ENCODE data around the gene ERN1.
A peak's percentile ranks its signal among the peaks of the same experiment; 100 is the strongest.

The ERN1 gene

DNA sequence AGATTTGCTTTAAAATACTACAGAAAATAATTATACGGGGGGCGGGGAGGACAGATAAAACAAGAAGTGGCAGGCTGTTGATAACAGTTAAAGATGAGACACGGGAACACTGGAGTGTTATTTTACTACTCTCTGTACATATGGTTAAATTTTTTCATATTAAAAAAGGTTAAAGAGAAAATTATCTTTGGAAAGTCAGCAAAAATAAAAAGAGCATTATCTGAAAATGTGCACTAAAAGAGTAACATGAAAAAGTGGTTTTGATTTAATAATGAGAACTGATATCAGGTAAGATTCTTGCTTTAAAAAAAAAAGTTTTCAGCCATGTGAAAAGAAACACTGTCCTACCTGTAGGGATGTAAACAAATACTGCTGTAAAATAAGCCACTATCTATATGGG is 46.9 kb downstream of the ERN1 start:
- H3K4me1 Mint-ChIP-seq: peaks cover 15% of the 10 kb centered on the region
- no peak for DNase-seq
- no peaks in the 10 kb centered on the region for H3K27me3 Mint-ChIP-seq (ENCODE audit: low read depth, poor library complexity)
- no peaks in the 10 kb centered on the region for H3K9me3 Mint-ChIP-seq
- peak overlapping the region; percentile 11 for H3K27ac Mint-ChIP-seq
- TF ChIP-seq, protein P1, sequence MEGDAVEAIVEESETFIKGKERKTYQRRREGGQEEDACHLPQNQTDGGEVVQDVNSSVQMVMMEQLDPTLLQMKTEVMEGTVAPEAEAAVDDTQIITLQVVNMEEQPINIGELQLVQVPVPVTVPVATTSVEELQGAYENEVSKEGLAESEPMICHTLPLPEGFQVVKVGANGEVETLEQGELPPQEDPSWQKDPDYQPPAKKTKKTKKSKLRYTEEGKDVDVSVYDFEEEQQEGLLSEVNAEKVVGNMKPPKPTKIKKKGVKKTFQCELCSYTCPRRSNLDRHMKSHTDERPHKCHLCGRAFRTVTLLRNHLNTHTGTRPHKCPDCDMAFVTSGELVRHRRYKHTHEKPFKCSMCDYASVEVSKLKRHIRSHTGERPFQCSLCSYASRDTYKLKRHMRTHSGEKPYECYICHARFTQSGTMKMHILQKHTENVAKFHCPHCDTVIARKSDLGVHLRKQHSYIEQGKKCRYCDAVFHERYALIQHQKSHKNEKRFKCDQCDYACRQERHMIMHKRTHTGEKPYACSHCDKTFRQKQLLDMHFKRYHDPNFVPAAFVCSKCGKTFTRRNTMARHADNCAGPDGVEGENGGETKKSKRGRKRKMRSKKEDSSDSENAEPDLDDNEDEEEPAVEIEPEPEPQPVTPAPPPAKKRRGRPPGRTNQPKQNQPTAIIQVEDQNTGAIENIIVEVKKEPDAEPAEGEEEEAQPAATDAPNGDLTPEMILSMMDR (IDR thresholded peaks at IDR 0.05): no peak
- H3K36me3 Mint-ChIP-seq (ENCODE audit: low read depth): peaks cover 2% of the 10 kb centered on the region
- H3K4me3 Mint-ChIP-seq: no peak overlapping the region

- Mint-ChIP-seq H3K27ac (peak overlapping the region; percentile 72), H3K9me3 (no peaks in the 10 kb centered on the region), H3K4me1 (peaks cover 9% of the 10 kb centered on the region), H3K36me3 (ENCODE audit: low read depth) (peaks cover 4% of the 10 kb centered on the region), H3K4me3 (peak overlapping the region; percentile 10), H3K27me3 (ENCODE audit: low read depth, poor library complexity) (no peaks in the 10 kb centered on the region)
- TF ChIP-seq, protein P1 (IDR thresholded peaks at IDR 0.05): no peak
- DNase-seq: no peak
Observed at GRCh38 chr17:64081802-64082799, 47.8 kb downstream of the ERN1 start.

DNA sequence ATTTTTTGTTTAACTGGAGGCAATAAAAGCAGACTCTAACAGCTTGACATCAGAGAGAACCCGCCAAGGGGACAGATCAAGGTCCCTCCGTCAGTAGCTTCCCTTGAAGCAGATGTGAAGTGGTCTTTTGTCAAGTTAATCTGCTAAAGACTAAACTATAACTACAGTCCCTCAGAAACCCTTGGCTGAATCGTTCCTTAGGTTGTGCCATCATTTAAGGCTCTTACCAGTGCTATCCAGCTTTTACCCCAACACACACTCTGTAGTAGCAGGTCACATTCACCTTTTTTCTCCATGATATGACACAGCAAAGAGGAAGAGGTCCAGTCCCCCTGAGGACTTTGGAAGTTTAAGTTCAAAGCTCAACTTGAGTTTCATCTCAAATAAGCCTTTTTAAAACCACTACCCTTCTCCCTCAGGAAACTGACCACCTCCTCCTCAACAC is 49.7 kb downstream of the ERN1 start:
- DNase-seq: no peak
- Mint-ChIP-seq H3K4me1 (peaks cover 15% of the 10 kb centered on the region), H3K36me3 (ENCODE audit: low read depth) (peaks cover 4% of the 10 kb centered on the region), H3K9me3 (no peaks in the 10 kb centered on the region), H3K27ac (no peak overlapping the region), H3K27me3 (ENCODE audit: low read depth, poor library complexity) (no peaks in the 10 kb centered on the region), H3K4me3 (no peak overlapping the region)
- TF ChIP-seq, protein P1 (IDR thresholded peaks at IDR 0.05): no peak

- TF ChIP-seq, protein P1 (IDR thresholded peaks at IDR 0.05): no peak
- no peaks in the 10 kb centered on the region for H3K27me3 Mint-ChIP-seq (ENCODE audit: low read depth, poor library complexity)
- no peak overlapping the region for H3K27ac Mint-ChIP-seq
- H3K9me3 Mint-ChIP-seq: no peaks in the 10 kb centered on the region
- no peak for DNase-seq
- peaks cover 15% of the 10 kb centered on the region for H3K36me3 Mint-ChIP-seq (ENCODE audit: low read depth)
- H3K4me1 Mint-ChIP-seq: peaks cover 22% of the 10 kb centered on the region
- no peak overlapping the region for H3K4me3 Mint-ChIP-seq
Observed at GRCh38 chr17:64077379-64077778, 52.6 kb downstream of the ERN1 start.

DNA sequence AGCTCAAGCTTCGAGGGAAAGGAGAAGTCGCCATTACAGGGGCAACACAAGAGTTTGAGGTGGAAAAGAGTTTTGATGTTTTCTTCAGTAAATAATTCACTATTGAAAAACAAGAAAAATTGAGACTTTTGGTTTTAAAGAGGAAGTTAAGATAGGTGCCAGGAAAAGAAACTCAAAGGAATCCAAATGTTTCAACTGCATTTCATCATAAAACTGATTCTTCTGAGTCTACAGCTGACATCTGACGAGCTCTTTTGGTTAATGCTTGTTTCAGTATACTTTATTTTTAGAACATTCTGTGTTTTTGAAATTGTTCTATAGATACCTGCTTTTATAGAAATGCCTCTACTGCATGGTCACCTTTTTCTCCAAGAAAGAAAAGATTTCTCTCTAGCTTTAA is 54.0 kb downstream of the ERN1 start:
- Mint-ChIP-seq H3K4me3 (no peak overlapping the region), H3K9me3 (peaks cover 2% of the 10 kb centered on the region), H3K27ac (no peak overlapping the region), H3K36me3 (ENCODE audit: low read depth) (peaks cover 25% of the 10 kb centered on the region), H3K4me1 (peaks cover 22% of the 10 kb centered on the region), H3K27me3 (ENCODE audit: low read depth, poor library complexity) (no peaks in the 10 kb centered on the region)
- DNase-seq: no peak
- TF ChIP-seq, protein P1 (IDR thresholded peaks at IDR 0.05): no peak
